ENCODE results near the gene FAM13C. TPM values are rescaled to one million over a fixed set of nuclear protein-coding genes. Genes with fewer than 3 reads are reported as not detected.
"Not testable (repeated sequence)": the region's sequence is repeated elsewhere in the genome, so short reads cannot be mapped to it uniquely, and the experiment has no call there.

FAM13C gene
- total and polyA plus RNA-seq, 9 of the 15 experiments (the other 6 are each of a cell fraction or from before 2014, with no cell fraction given) = not detected

DNA sequence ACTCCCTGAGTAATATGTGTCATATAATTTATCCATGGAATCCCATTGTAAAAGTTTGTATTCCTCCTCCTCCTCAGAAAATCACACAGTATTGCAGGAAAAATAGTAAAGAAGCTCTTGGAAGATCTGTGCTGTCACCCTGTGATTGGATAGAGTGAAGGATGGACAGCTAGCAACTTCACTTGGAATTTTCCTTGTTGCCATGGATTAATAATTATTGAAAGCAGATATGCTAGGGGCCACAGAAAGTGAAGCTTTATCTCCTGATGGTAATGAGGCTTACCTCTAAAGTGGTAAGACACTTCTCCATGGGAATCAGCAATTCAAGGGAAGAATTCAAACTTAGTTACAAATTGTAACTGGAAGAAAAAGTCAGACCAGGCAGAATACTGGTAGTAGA, 137.1 kb downstream of the FAM13C start (continued):
- TF ChIP-seq GATA2 (CRISPR knock-in tag; IDR thresholded peaks at IDR 0.05) (no peak), KDM4B (IDR thresholded peaks at IDR 0.05; ENCODE audit: borderline replicate concordance in 2 of 2, low read depth in 1 of 2) (no peak), PHF21A (IDR thresholded peaks at IDR 0.05; ENCODE audit: borderline replicate concordance, low read depth) (no peak), KDM5B (IDR thresholded peaks at IDR 0.05; ENCODE audit: insufficient replicate concordance, low read depth, low read length) (no peak)

DNA sequence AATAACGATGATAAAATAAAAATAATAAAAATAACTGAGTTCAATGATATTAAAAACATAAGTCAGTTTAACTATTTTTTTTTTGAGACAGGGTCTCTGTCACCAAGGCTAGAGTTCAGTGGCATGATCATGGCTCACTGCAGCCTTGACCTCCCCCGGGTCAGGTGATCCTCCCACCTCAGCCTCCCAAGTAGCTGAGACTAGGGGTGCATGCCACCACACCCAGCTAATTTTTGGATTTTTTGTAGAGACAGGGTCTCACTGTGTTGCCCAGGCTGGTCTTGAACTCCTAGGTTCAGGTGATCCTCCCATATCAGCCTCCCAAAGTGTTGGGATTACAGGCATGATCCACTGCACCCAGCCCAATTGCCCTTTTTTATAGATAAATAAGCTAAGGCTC, 138.8 kb downstream of the FAM13C start:
- H3K9ac ChIP-seq (ENCODE audit: insufficient read depth in 1 of 2, low read depth in 2 of 2, low read length in 2 of 2); FAIRE-seq; H4K20me1 ChIP-seq (replicated peaks; ENCODE audit: control insufficient read depth, insufficient read depth, low read length); H3K9me3 ChIP-seq (replicated peaks; ENCODE audit: control insufficient read depth, insufficient read depth, low read depth, low read length); H3K27ac ChIP-seq (ENCODE audit: extremely low read depth, low read depth, low read length); intact Hi-C loops (cut with micrococcal nuclease); H2AFZ ChIP-seq (ENCODE audit: low read depth, low read length); DNase-seq (ENCODE audit: extremely low read depth in 1 of 4, low spot score in 3 of 4); H3K36me3 ChIP-seq (ENCODE audit: control insufficient read depth, insufficient read depth, low read length); H3K79me2 ChIP-seq (ENCODE audit: control insufficient read depth, insufficient read depth, low read length); H3K4me3 ChIP-seq; H3K9me1 ChIP-seq (ENCODE audit: control insufficient read depth, insufficient read depth, low read length); H3K4me2 ChIP-seq (ENCODE audit: insufficient read depth, low read length); BruUV-seq (replicated peaks); H3K27me3 ChIP-seq (ENCODE audit: control insufficient read depth in 2 of 2, insufficient read depth in 2 of 2, low read length in 2 of 2); H3K4me1 ChIP-seq (replicated peaks in 1 of 2; ENCODE audit: control insufficient read depth in 2 of 2, insufficient read depth in 2 of 2, low read length in 2 of 2); ATAC-seq; in situ Hi-C loops (cut with MboI); POLR2A ChIA-PET; CTCF ChIA-PET (ENCODE audit: low intra/inter-chr PET ratio): not testable (repeated sequence)
- 0% methylated on average over 2 of the region's 2 CpGs for WGBS (ENCODE audit: insufficient coverage, low coverage, missing lambda C conversion rate)

DNA sequence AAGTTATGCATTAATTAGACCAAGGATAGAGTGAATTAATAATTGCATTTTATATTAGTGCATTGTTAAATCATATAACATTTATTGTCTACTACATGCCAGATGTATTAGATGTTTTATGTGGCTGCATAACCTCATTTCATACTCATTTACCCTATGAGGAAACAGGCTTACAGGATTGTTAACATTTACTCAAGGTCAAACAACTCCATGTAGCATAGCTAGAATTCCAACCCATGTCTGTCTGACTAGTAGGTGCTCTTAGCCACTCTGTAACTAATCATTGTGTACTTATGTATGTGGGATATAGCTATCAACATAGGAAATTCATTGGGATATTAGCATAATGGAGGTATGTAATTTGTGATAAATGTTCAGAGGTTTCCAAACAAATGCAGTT, 139.6 kb downstream of the FAM13C start:
- H3K79me2 ChIP-seq (ENCODE audit: control insufficient read depth, insufficient read depth, low read length) = no peaks in the 10 kb centered on the region
- H3K4me1 ChIP-seq (replicated peaks in 1 of 2; ENCODE audit: control insufficient read depth in 2 of 2, insufficient read depth in 2 of 2, low read length in 2 of 2) = no peaks in the 10 kb centered on the region
- no peak overlapping the region for H3K27ac ChIP-seq (ENCODE audit: extremely low read depth, low read depth, low read length)
- FAIRE-seq (no peak), ATAC-seq (no peak), DNase-seq (ENCODE audit: extremely low read depth in 1 of 4, low spot score in 3 of 4) (no peak)
- H4K20me1 ChIP-seq (replicated peaks; ENCODE audit: control insufficient read depth, insufficient read depth, low read length) = no peaks in the 10 kb centered on the region
- no peak overlapping the region for H3K4me2 ChIP-seq (ENCODE audit: insufficient read depth, low read length)
- in situ Hi-C loops (cut with MboI) = no loop called here
- BruUV-seq (replicated peaks) = no TSS peak
- no peak overlapping the region for H3K9ac ChIP-seq (ENCODE audit: insufficient read depth in 1 of 2, low read depth in 2 of 2, low read length in 2 of 2)
- H3K27me3 ChIP-seq (ENCODE audit: control insufficient read depth in 2 of 2, insufficient read depth in 2 of 2, low read length in 2 of 2) = no peaks in the 10 kb centered on the region
- ChIA-PET POLR2A (no interaction called here), CTCF (ENCODE audit: low intra/inter-chr PET ratio) (no interaction called here)
- no peaks in the 10 kb centered on the region for H3K36me3 ChIP-seq (ENCODE audit: control insufficient read depth, insufficient read depth, low read length)
- H2AFZ ChIP-seq (ENCODE audit: low read depth, low read length) = no peak overlapping the region
- no peak overlapping the region for H3K4me3 ChIP-seq
- H3K9me3 ChIP-seq (replicated peaks; ENCODE audit: control insufficient read depth, insufficient read depth, low read depth, low read length) = no peaks in the 10 kb centered on the region
- H3K9me1 ChIP-seq (ENCODE audit: control insufficient read depth, insufficient read depth, low read length) = no peaks in the 10 kb centered on the region
- intact Hi-C loops (cut with micrococcal nuclease) = no loop called here
- TF ChIP-seq TAF7 (tag; IDR thresholded peaks at IDR 0.05) (no peak), SMARCB1 (IDR thresholded peaks at IDR 0.05; ENCODE audit: insufficient read length, low read depth) (no peak), CHCHD3 (CRISPR knock-in tag; IDR thresholded peaks at IDR 0.05) (no peak)
- TF ChIP-seq, protein P1, sequence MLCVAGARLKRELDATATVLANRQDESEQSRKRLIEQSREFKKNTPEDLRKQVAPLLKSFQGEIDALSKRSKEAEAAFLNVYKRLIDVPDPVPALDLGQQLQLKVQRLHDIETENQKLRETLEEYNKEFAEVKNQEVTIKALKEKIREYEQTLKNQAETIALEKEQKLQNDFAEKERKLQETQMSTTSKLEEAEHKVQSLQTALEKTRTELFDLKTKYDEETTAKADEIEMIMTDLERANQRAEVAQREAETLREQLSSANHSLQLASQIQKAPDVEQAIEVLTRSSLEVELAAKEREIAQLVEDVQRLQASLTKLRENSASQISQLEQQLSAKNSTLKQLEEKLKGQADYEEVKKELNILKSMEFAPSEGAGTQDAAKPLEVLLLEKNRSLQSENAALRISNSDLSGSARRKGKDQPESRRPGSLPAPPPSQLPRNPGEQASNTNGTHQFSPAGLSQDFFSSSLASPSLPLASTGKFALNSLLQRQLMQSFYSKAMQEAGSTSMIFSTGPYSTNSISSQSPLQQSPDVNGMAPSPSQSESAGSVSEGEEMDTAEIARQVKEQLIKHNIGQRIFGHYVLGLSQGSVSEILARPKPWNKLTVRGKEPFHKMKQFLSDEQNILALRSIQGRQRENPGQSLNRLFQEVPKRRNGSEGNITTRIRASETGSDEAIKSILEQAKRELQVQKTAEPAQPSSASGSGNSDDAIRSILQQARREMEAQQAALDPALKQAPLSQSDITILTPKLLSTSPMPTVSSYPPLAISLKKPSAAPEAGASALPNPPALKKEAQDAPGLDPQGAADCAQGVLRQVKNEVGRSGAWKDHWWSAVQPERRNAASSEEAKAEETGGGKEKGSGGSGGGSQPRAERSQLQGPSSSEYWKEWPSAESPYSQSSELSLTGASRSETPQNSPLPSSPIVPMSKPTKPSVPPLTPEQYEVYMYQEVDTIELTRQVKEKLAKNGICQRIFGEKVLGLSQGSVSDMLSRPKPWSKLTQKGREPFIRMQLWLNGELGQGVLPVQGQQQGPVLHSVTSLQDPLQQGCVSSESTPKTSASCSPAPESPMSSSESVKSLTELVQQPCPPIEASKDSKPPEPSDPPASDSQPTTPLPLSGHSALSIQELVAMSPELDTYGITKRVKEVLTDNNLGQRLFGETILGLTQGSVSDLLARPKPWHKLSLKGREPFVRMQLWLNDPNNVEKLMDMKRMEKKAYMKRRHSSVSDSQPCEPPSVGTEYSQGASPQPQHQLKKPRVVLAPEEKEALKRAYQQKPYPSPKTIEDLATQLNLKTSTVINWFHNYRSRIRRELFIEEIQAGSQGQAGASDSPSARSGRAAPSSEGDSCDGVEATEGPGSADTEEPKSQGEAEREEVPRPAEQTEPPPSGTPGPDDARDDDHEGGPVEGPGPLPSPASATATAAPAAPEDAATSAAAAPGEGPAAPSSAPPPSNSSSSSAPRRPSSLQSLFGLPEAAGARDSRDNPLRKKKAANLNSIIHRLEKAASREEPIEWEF (CRISPR knock-in tag; IDR thresholded peaks at IDR 0.05) = no peak
